Smooth muscle cell (in vitro differentiated cells): ENCODE results near the gene P2RY11. TPM values are rescaled to one million over a fixed set of nuclear protein-coding genes. Genes with fewer than 3 reads are reported as not detected.

ENCODE experiments used
- DNase-seq: peaks from one replicate; lab custom pipeline; 2025; ENCODE audit not compliant: unreplicated experiment; lab: John Stamatoyannopoulos, UW
- H2AFZ ChIP-seq: fragments of 200-600 bp; sonication (generic); 2 replicates; pipeline ENCODE4 v1.6.0; 2016; ENCODE audit warnings: antibody characterized with exemption, low read depth, mild to moderate bottlenecking
- H3F3A ChIP-seq: fragments of 200-600 bp; sonication (generic); 2 replicates; pipeline ENCODE4 v1.6.0; 2017; ENCODE audit warnings: antibody characterized with exemption, low read depth
- H3K27ac ChIP-seq: fragments of 200-600 bp; sonication (generic); 2 replicates; pipeline ENCODE4 v1.5.1; 2016; ENCODE audit warnings: low read depth, mild to moderate bottlenecking
- H3K27me3 ChIP-seq: fragments of 200-600 bp; sonication (generic); 2 replicates; pipeline ENCODE4 v1.6.1; 2016; ENCODE audit warnings: low read depth, mild to moderate bottlenecking
- H3K36me3 ChIP-seq: fragments of 200-600 bp; sonication (generic); 2 replicates; pipeline ENCODE4 v1.5.1; 2016; ENCODE audit warnings: low read depth
- H3K4me1 ChIP-seq: fragments of 200-600 bp; sonication (generic); 2 replicates; pipeline ENCODE4 v1.5.1; 2016; ENCODE audit warnings: low read depth
- H3K4me2 ChIP-seq: fragments of 200-600 bp; sonication (generic); 2 replicates; pipeline ENCODE4 v1.6.0; 2016; ENCODE audit warnings: mild to moderate bottlenecking
- H3K4me3 ChIP-seq: fragments of 200-600 bp; sonication (generic); 2 replicates; pipeline ENCODE4 v1.5.1; 2016; ENCODE audit warnings: mild to moderate bottlenecking
- H3K79me2 ChIP-seq: fragments of 200-600 bp; sonication (generic); 2 replicates; pipeline ENCODE4 v1.6.0; 2016; ENCODE audit warnings: low read depth, mild to moderate bottlenecking
- H3K9ac ChIP-seq: fragments of 200-600 bp; sonication (generic); 2 replicates; pipeline ENCODE4 v1.6.0; 2016; ENCODE audit warnings: low read depth
- H3K9me3 ChIP-seq: fragments of 200-600 bp; sonication (generic); replicated peaks from 2 replicates; pipeline ENCODE4 v1.5.1; 2016; ENCODE audit warnings: low read depth
- H4K20me1 ChIP-seq: fragments of 200-600 bp; sonication (generic); 2 replicates; pipeline ENCODE4 v1.6.0; 2016; ENCODE audit warnings: low read depth
- CTCF ChIP-seq: fragments of 200-600 bp; sonication (generic); IDR thresholded peaks from 2 replicates; pipeline ENCODE4 v1.5.1; 2017; ENCODE audit warnings: borderline replicate concordance, mild to moderate bottlenecking, antibody characterized with exemption; ENCODE audit not compliant: insufficient read depth, poor library complexity, severe bottlenecking
- WGBS: methylation state at CpG from one replicate; pipeline ENCODE4 v1.1.7; 2016; ENCODE audit warnings: low lambda C conversion rate; 5-methylcytosine and 5-hydroxymethylcytosine counted together
- polyA plus RNA-seq: library from polyadenylated mRNA; unstranded; fragments of >200 nt; fragmentation: Nextera tagmentation; extraction: Ambion mirVana; gene quantifications from 2 replicates; pipeline ENCODE4 v1.2.1, GENCODE V29; 2016
- total RNA-seq: library from RNA; depleted of rRNA; stranded (reverse); fragments of >200 nt; gene quantifications from 2 replicates; pipeline ENCODE4 v1.2.3, GENCODE V29; 2014

Gene P2RY11
- total and polyA plus RNA-seq, 2 experiments from 2014 or later = 1.5 to 3.8 TPM

- DNase-seq = no peak
- H2AFZ ChIP-seq = no peak overlapping the region
- peaks cover 6% of the 10 kb centered on the region for H3K36me3 ChIP-seq
Measured at GRCh38 chr19:10146142-10146541, 34.6 kb downstream of the P2RY11 start.

GRCh38 chr19:10149427-10149826 lies 37.9 kb downstream of the P2RY11 start:
- no peak overlapping the region for H3K4me2 ChIP-seq
- H3K4me3 ChIP-seq = no peak overlapping the region
- no peak for DNase-seq
- no peak for TF ChIP-seq CTCF
- no peaks in the 10 kb centered on the region for H3K9me3 ChIP-seq
- H2AFZ ChIP-seq = no peak overlapping the region
- no peaks in the 10 kb centered on the region for H3K36me3 ChIP-seq
- H3K4me1 ChIP-seq = no peaks in the 10 kb centered on the region
- over 99% methylated on average over 12 of the region's 12 CpGs for WGBS
- no peak overlapping the region for H3K27ac ChIP-seq
- H3K9ac ChIP-seq = no peak overlapping the region
- no peaks in the 10 kb centered on the region for H4K20me1 ChIP-seq
- H3F3A ChIP-seq = no peaks in the 10 kb centered on the region
- no peaks in the 10 kb centered on the region for H3K27me3 ChIP-seq
- no peaks in the 10 kb centered on the region for H3K79me2 ChIP-seq

More at GRCh38 chr19:10146142-10146541, 34.6 kb downstream of the P2RY11 start:
- Histone ChIP-seq H3K9ac (no peak overlapping the region), H4K20me1 (no peaks in the 10 kb centered on the region), H3K4me3 (no peak overlapping the region), H3K27me3 (no peaks in the 10 kb centered on the region), H3F3A (no peaks in the 10 kb centered on the region), H3K4me1 (no peaks in the 10 kb centered on the region), H3K27ac (no peak overlapping the region), H3K4me2 (no peak overlapping the region), H3K9me3 (no peaks in the 10 kb centered on the region), H3K79me2 (no peaks in the 10 kb centered on the region)
- WGBS = 98% methylated on average over 14 of the region's 14 CpGs
- TF ChIP-seq CTCF = no peak

GRCh38 chr19:10151521-10151920 lies 40.0 kb downstream of the P2RY11 start:
- no peaks in the 10 kb centered on the region for H4K20me1 ChIP-seq
- no peaks in the 10 kb centered on the region for H3K4me1 ChIP-seq
- WGBS = 98% methylated on average over 5 of the region's 5 CpGs
- TF ChIP-seq CTCF = no peak
- H3K9me3 ChIP-seq = no peaks in the 10 kb centered on the region
- no peak overlapping the region for H3K27ac ChIP-seq
- no peaks in the 10 kb centered on the region for H3K79me2 ChIP-seq
- DNase-seq = no peak
- H2AFZ ChIP-seq = no peak overlapping the region
- H3K4me3 ChIP-seq = no peak overlapping the region
- H3K9ac ChIP-seq = no peak overlapping the region
- no peaks in the 10 kb centered on the region for H3K27me3 ChIP-seq
- no peak overlapping the region for H3K4me2 ChIP-seq
- no peaks in the 10 kb centered on the region for H3F3A ChIP-seq
- no peaks in the 10 kb centered on the region for H3K36me3 ChIP-seq

- Histone ChIP-seq H4K20me1 (no peaks in the 10 kb centered on the region), H3K79me2 (no peaks in the 10 kb centered on the region), H3K27me3 (no peaks in the 10 kb centered on the region), H3K4me1 (no peaks in the 10 kb centered on the region), H3K4me2 (no peak overlapping the region), H3K9ac (no peak overlapping the region), H3K36me3 (no peaks in the 10 kb centered on the region), H3K9me3 (no peaks in the 10 kb centered on the region), H3K4me3 (no peak overlapping the region), H3K27ac (no peak overlapping the region), H3F3A (no peaks in the 10 kb centered on the region), H2AFZ (no peak overlapping the region)
- DNase-seq = no peak
- TF ChIP-seq CTCF = no peak
- 89% methylated on average over 3 of the region's 3 CpGs for WGBS
Measured at GRCh38 chr19:10152100-10152499, 40.6 kb downstream of the P2RY11 start.
